Mesothelial cell of epicardium (in vitro differentiated cells): ENCODE measurements around the gene IGFLR1. TPM values are rescaled to one million over a fixed set of nuclear protein-coding genes. Genes with fewer than 3 reads are reported as not detected.

Experiments
- DNase-seq, 2 experiments: peaks; one replicate each; pipeline ENCODE4 v3.0.0; 2021; ENCODE audit warnings: low spot score in 2 of 2; ENCODE audit not compliant: unreplicated experiment in 2 of 2
- H3K27ac Mint-ChIP-seq: 2 replicates; pipeline ENCODE4 v1.8.0; 2021; ENCODE audit warnings: mixed read lengths
- H3K27me3 Mint-ChIP-seq: 2 replicates; pipeline ENCODE4 v1.8.0; 2021; ENCODE audit warnings: low read depth, mixed read lengths
- H3K36me3 Mint-ChIP-seq: 2 replicates; pipeline ENCODE4 v1.8.0; 2021; ENCODE audit warnings: mixed read lengths
- H3K4me1 Mint-ChIP-seq: 2 replicates; pipeline ENCODE4 v1.8.0; 2021; ENCODE audit warnings: mixed read lengths
- H3K4me3 Mint-ChIP-seq: 2 replicates; pipeline ENCODE4 v1.8.0; 2021; ENCODE audit warnings: mild to moderate bottlenecking, moderate library complexity, mixed read lengths
- H3K9me3 Mint-ChIP-seq: 2 replicates; pipeline ENCODE4 v1.8.0; 2021; ENCODE audit warnings: mixed read lengths
- total RNA-seq: library from RNA; stranded (reverse); gene quantifications from 3 replicates; pipeline ENCODE4 v1.2.1, GENCODE V29; 2021
- TF ChIP-seq, protein P1 (sequence below): fragments of 200-600 bp; sonication (generic); IDR thresholded peaks from one replicate; pipeline ENCODE4 v1.5.0; 2021; ENCODE audit warnings: antibody characterized with exemption; ENCODE audit not compliant: unreplicated experiment

Gene IGFLR1
- total RNA-seq, 1 donor from 2014 or later, result 3.2 TPM

DNA sequence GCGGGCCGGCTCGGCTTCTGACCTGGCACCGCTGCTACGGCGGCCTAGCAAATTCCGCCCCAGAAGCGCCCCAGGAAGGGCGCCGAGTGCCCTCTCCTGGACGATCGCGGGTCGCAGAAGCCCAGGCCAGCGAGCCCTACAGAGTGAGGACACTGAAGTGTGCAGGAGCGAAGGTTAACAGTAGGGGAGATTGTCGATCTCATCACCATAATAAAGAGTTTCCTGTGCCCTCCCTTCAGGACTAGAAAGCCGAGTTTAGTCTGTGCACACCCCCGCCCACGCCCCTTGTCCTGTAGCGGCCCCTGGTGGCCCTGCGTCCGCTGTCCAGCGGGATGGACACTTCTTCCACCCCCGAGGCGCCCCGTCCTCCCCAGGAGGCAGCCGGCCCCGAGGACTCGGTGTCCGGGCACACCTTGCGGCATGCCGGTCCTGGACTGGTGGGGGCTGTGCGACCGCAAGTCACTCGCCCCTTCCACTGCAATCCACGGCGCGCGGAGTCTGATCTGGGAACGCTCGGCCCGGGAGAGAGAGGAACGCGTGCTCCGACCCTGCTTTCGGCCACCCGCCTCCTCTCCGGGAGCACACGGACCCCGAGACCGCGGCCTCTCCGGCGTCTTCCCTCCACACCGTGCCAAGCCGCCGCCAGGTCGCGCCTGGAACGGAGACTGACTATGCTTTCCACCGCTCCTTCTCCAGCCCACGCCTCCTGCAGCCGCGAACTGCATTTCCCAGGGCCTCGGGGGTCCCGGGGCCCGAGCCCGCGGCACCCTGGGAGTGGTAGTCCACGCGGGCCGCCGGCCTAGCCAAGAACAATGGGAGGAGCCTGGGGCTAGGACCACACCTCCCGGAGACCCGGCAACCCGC lies 25.2 kb downstream of the IGFLR1 start:
- H3K36me3 Mint-ChIP-seq, result peaks cover 2% of the 10 kb centered on the region

DNA sequence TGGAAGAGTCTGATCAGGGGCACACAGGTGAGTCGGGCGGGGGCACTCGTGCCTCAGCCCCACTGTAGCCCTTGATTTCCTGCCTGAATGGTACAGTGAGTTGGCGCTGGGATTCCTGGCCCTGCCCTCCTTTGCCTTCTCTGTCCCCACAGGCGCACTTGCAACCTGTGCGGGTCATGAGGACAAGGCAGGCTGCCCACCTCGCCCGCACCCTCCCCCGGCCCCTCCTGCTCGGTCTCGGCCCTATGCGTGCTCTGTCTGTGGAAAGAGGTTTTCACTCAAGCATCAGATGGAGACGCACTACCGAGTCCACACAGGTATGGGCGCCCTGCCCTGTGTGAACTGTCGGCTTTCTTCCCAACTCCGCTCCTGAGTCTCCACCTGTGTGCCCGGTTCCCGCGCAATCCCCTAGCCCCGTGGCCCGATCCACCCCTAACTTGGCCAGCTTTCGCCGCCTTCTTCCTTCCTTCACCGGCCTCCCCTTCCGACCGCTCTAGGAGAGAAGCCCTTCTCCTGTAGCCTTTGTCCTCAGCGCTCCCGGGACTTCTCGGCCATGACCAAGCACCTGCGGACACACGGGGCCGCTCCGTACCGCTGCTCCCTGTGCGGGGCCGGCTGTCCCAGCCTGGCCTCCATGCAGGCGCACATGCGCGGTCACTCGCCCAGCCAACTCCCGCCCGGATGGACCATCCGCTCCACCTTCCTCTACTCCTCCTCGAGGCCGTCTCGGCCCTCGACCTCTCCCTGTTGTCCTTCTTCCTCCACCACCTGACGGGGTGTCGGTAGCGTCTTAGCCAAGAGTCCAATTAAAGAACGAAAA lies 26.1 kb downstream of the IGFLR1 start:
- H3K4me3 Mint-ChIP-seq, result peak overlapping the region; percentile 85
- H3K4me1 Mint-ChIP-seq, result peaks cover 24% of the 10 kb centered on the region
- H3K27me3 Mint-ChIP-seq, result no peaks in the 10 kb centered on the region
- peak in 1 of 2 experiments; percentile 74 for DNase-seq
- peaks cover 2% of the 10 kb centered on the region for H3K36me3 Mint-ChIP-seq
- H3K9me3 Mint-ChIP-seq, result no peaks in the 10 kb centered on the region
- TF ChIP-seq, protein P1, sequence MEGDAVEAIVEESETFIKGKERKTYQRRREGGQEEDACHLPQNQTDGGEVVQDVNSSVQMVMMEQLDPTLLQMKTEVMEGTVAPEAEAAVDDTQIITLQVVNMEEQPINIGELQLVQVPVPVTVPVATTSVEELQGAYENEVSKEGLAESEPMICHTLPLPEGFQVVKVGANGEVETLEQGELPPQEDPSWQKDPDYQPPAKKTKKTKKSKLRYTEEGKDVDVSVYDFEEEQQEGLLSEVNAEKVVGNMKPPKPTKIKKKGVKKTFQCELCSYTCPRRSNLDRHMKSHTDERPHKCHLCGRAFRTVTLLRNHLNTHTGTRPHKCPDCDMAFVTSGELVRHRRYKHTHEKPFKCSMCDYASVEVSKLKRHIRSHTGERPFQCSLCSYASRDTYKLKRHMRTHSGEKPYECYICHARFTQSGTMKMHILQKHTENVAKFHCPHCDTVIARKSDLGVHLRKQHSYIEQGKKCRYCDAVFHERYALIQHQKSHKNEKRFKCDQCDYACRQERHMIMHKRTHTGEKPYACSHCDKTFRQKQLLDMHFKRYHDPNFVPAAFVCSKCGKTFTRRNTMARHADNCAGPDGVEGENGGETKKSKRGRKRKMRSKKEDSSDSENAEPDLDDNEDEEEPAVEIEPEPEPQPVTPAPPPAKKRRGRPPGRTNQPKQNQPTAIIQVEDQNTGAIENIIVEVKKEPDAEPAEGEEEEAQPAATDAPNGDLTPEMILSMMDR, result no peak
- peak overlapping the region; percentile 86 for H3K27ac Mint-ChIP-seq

More for the DNA sequence above, 25.2 kb downstream of the IGFLR1 start:
- Mint-ChIP-seq H3K27ac (peak overlapping the region; percentile 86), H3K9me3 (no peaks in the 10 kb centered on the region), H3K27me3 (no peaks in the 10 kb centered on the region), H3K4me1 (peaks cover 24% of the 10 kb centered on the region), H3K4me3 (peak overlapping the region; percentile 85)
- DNase-seq, result peak; percentile 77 to 89
- TF ChIP-seq, protein P1, result peak; percentile 74

DNA sequence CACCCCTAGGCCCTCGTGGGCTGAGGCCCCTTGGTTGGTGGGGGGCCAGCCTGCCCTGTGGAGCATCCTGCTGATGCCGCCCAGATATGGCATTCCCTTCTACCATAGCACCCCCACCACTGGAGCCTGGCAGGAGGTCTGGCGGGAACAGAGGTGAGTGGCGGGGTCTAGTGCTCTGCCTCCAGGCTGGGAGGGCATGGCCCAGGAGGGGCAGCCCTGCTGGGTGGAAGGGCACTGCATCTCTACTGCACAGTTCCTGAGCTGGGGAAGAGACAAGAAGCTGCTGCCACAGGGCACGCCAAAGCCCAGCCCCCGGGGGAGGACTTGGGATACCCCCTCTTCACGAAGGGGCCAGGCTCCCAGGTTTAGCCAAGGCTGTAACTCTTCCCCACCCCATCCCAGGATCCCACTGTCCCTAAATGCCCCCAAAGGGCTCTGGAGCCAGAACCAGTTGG lies 26.9 kb downstream of the IGFLR1 start:
- H3K4me1 Mint-ChIP-seq, result peaks cover 24% of the 10 kb centered on the region
- DNase-seq, result no peak
- TF ChIP-seq, protein P1, result no peak
- H3K27me3 Mint-ChIP-seq, result no peaks in the 10 kb centered on the region
- peaks cover 2% of the 10 kb centered on the region for H3K36me3 Mint-ChIP-seq
- no peaks in the 10 kb centered on the region for H3K9me3 Mint-ChIP-seq
- no peak overlapping the region for H3K4me3 Mint-ChIP-seq
- no peak overlapping the region for H3K27ac Mint-ChIP-seq

DNA sequence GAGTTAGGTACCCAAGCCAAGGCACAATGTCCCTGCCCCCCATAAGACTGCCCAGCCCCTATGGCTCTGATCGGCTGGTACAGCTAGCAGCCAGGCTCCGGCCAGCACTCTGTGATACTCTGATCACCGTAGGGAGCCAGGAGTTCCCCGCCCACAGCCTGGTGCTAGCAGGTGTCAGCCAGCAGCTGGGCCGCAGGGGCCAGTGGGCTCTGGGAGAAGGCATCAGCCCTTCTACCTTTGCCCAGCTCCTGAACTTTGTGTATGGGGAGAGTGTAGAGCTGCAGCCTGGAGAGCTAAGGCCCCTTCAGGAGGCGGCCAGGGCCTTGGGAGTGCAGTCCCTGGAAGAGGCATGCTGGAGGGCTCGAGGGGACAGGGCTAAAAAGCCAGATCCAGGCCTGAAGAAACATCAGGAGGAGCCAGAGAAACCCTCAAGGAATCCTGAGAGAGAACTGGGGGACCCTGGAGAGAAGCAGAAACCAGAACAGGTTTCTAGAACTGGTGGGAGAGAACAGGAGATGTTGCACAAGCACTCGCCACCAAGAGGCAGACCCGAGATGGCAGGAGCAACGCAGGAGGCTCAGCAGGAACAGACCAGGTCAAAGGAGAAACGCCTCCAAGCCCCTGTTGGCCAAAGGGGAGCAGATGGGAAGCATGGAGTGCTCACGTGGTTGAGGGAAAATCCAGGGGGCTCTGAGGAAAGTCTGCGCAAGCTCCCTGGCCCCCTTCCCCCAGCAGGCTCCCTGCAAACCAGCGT lies 27.5 kb downstream of the IGFLR1 start:
- Mint-ChIP-seq H3K36me3 (no peaks in the 10 kb centered on the region), H3K27me3 (no peaks in the 10 kb centered on the region), H3K4me3 (peak overlapping the region; percentile 51), H3K4me1 (peaks cover 24% of the 10 kb centered on the region), H3K27ac (no peak overlapping the region), H3K9me3 (no peaks in the 10 kb centered on the region)
- DNase-seq, result no peak
- TF ChIP-seq, protein P1, result no peak

DNA sequence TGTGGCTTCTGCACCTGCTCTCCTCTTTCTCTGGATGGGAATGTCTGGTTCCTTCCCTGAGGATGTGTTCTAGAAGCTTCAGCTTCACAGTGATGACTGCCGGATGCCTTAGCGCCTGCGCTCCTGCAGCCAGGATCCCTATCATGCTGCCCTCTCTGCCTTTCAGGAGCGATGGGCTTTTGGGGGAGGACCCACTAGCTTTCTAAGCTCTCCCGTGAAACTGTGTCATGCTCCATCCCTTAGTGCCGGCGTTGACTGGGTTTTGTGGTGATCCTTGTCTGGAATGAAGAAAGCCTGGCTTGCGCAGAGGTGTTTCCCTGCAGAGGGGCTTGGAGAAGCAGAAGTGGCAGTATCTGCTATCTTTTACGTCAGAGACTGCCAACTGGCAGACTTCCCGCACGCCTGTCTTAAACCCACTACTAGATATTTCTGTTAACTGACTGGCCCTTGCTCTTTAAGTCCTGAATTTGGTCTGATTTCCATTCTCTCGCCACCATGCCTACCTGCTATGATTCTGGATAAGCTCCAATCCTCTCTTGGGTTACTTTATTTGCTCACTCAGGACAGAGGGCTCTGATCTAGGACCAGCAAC lies 28.3 kb downstream of the IGFLR1 start:
- Mint-ChIP-seq H3K36me3 (no peaks in the 10 kb centered on the region), H3K4me3 (no peak overlapping the region), H3K27ac (no peak overlapping the region), H3K4me1 (peaks cover 17% of the 10 kb centered on the region), H3K27me3 (no peaks in the 10 kb centered on the region), H3K9me3 (no peaks in the 10 kb centered on the region)
- TF ChIP-seq, protein P1, result no peak
- DNase-seq, result no peak
